IMR-90 (cell line): ENCODE results near the gene TTC9.
"Not testable (repeated sequence)": the region's sequence is repeated elsewhere in the genome, so short reads cannot be mapped to it uniquely, and the experiment has no call there.

Experiments
- CEBPB ChIP-seq: IDR thresholded peaks from 2 replicates; pipeline ENCODE4 v1.6.1; 2012; ENCODE audit warnings: low read depth, low read length, improper control_type of control experiment
- CTCF ChIP-seq: conservative IDR thresholded peaks from 2 replicates; pipeline ENCODE4 v1.5.1; 2012; ENCODE audit warnings: mild to moderate bottlenecking, low read depth, low read length, improper control_type of control experiment
- FOS ChIP-seq: fragments of 150-350 bp; IDR thresholded peaks from 2 replicates; pipeline ENCODE4 v1.6.1; 2016; ENCODE audit warnings: low read depth, low read length
- MAZ ChIP-seq: IDR thresholded peaks from 2 replicates; pipeline ENCODE4 v1.6.1; 2012; ENCODE audit warnings: low read depth, mild to moderate bottlenecking, low read length, improper control_type of control experiment, moderate library complexity, borderline replicate concordance
- POLR2A ChIP-seq: IDR thresholded peaks from 2 replicates; pipeline ENCODE4 v1.6.1; 2012; ENCODE audit warnings: mild to moderate bottlenecking, low read depth, low read length
- RAD21 ChIP-seq: IDR thresholded peaks from 2 replicates; pipeline ENCODE4 v1.6.1; 2012; ENCODE audit warnings: low read length, improper control_type of control experiment
- RFX5 ChIP-seq: IDR thresholded peaks from 2 replicates; pipeline ENCODE4 v1.8.0; 2012; ENCODE audit warnings: low read depth, mild to moderate bottlenecking, low read length, moderate library complexity

- not testable (repeated sequence) for TF ChIP-seq CTCF, CEBPB, MAZ, POLR2A, RAD21, RFX5, FOS
These were observed 62.0 kb downstream of the TTC9 start for GRCh38 chr14:70703621-70704168.
